Adrenal gland (tissue), 12 donors: ENCODE results near the gene IKZF3. TPM values are rescaled to one million over a fixed set of nuclear protein-coding genes. Genes with fewer than 3 reads are reported as not detected.
A peak's percentile ranks its signal among the peaks of the same experiment; 100 is the strongest.

Experiments used
- DNase-seq, 7 donors: peaks; one replicate each; pipeline ENCODE4 v3.0.0-alpha.2; 2019 to 2020
- H3K27ac ChIP-seq, 5 donors: fragments of 200-600 bp; sonication (generic) in 4 of 5; 1 replicate in 3 of 5; 2 replicates in 2 of 5; pipeline versions ENCODE4 v1.5.1 to v1.8.0; 2016 to 2020; ENCODE audit warnings: mild to moderate bottlenecking in 1 of 5
- H3K27me3 ChIP-seq: fragments of 200-600 bp; 2 replicates; pipeline ENCODE4 v1.8.0; 2021
- H3K36me3 ChIP-seq, 2 donors: fragments of 200-600 bp; replicated peaks in 1 of 2; 1 replicate in 1 of 2; 2 replicates in 1 of 2; pipeline versions ENCODE4 v1.5.1 to v1.8.0; 2018 to 2022
- H3K4me1 ChIP-seq, 2 donors: fragments of 200-600 bp; replicated peaks in 1 of 2; 1 replicate in 1 of 2; 2 replicates in 1 of 2; pipeline versions ENCODE4 v1.5.1 to v1.8.0; 2018 to 2021
- H3K4me3 ChIP-seq, 4 donors: fragments of 200-600 bp; sonication (generic) in 3 of 4; one replicate each; pipeline ENCODE4 v1.5.1; 2016 to 2018
- H3K9me3 ChIP-seq, 3 donors: fragments of 200-600 bp; sonication (generic) in 1 of 3; replicated peaks in 1 of 3; 1 replicate in 2 of 3; 2 replicates in 1 of 3; pipeline versions ENCODE4 v1.5.1 to v1.8.0; 2016 to 2021
- POLR2A ChIP-seq, 2 donors: fragments of 450-650 bp; IDR thresholded peaks; one replicate each; pipeline ENCODE4 v1.6.1; 2017; ENCODE audit warnings: antibody characterized with exemption in 2 of 2, mild to moderate bottlenecking in 2 of 2, moderate library complexity in 1 of 2
- WGBS, 4 donors: extraction: QIAGEN DNeasy Blood & Tissue Kit in 2 of 4; methylation state at CpG; one replicate each; pipeline versions ENCODE4 v1.1.5 to v1.1.7; 2013 to 2017; 5-methylcytosine and 5-hydroxymethylcytosine counted together
- intact Hi-C, 2 donors: fragments of 100-400 bp; cut with DNase I; formaldehyde crosslinking; loops; one replicate each; pipeline versions ENCODE4 v1.14.1 to v1.15.0; 2022 to 2023
- polyA plus RNA-seq, 3 donors: library from polyadenylated mRNA; stranded (reverse); fragments of 200-250 nt in 2 of 3; fragments of 350-450 nt in 1 of 3; fragmentation: Illumina TruSeq in 1 of 3; extraction: RNeasy Lipid Tissue Mini Kit (QIAGEN cat#74804) in 1 of 3; gene quantifications; one replicate each; pipeline ENCODE4 v1.2.3, GENCODE V29; 2013 to 2014
- total RNA-seq, 9 donors: library from RNA; depleted of rRNA in 4 of 9; stranded (reverse); fragments of >200 nt in 4 of 9; fragments of 120-200 nt in 1 of 9; fragmentation: NEBNext Ultra II Directional in 1 of 9; extraction: Animal tissue kit (Norgen Biotek cat#: 25700) in 1 of 9; gene quantifications; one replicate each; pipeline versions ENCODE4 v1.1.0 to v1.2.4, GENCODE V29; 2013 to 2023
- TF ChIP-seq, protein P1 (sequence below), 6 experiments: fragments of 450-650 bp in 4 of 6; fragments of 200-600 bp in 2 of 6; sonication (generic) in 1 of 6; IDR thresholded peaks; 1 replicate in 5 of 6; 2 replicates in 1 of 6; pipeline versions ENCODE4 v1.5.1 to v1.8.0; 2016 to 2021; ENCODE audit warnings: antibody characterized with exemption in 6 of 6, mild to moderate bottlenecking in 2 of 6, moderate library complexity in 1 of 6
- donor health status: healthy with polysubstance abuse.
- donor health status: Bipolar disorder and iron deficiency.
- donor health status: DM: yes; HTN: yes; CAD: no.
- donor health status: DM: no; HTN: no; CAD: no.
- donor health status: DM: no; HTN: no; CAD: no.
- donor health status: DM: yes; HTN: yes; CAD: no.

The IKZF3 gene
- total and polyA plus RNA-seq, 12 donors = 0.06 to 3.6 (median 0.86) TPM

DNA sequence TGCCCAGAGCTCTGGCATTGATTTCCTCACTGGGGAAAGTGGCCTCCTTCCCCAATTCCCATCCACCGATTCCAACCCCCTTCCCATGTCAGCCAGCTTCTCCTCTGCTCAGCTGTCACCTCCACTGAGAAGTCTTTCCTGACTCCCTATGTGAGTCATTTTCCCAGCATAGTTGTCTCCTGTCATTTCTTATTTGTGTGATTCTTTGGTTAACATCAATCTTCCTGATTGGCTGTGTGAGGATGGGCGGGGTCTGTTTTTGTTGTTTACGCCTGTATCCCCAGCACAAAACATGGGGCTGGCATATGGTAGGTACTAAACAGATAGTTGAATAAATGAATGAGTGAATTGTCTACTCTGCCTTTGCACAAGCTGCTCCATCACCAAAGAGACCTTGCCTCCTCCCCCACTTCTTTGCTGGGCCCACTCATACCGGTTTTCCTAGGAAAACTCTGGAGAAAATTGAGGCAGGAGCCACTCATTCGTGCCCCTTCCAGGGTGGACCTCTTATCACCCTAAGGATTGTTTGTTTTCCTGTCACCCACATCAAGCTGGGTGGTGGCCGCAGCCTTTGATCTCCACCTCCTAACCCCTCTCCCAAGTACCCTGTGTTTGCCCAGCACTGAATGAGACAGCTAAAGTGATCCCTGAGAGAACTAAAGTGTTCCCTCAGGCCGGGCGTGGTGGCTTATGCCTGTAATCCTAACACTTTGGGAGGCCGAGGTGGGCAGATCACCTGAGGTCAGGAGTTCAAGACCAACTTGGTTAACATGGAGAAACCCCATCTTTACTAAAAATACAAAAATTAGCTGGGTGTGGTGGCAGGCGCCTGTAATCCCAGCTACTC lies 127.6 kb downstream of the IKZF3 start:
- peaks cover 7 to 20% of the 10 kb centered on the region in 2 donors for H3K4me1 ChIP-seq
- no peak for DNase-seq
- H3K27me3 ChIP-seq = peaks cover 39% of the 10 kb centered on the region
- H3K4me3 ChIP-seq = no peak overlapping the region
- intact Hi-C loops = no loop called here
- WGBS, 4 donors = 75 to 78% (median 77%) methylated on average over 10 of the region's 10 CpGs
- TF ChIP-seq, protein P1, sequence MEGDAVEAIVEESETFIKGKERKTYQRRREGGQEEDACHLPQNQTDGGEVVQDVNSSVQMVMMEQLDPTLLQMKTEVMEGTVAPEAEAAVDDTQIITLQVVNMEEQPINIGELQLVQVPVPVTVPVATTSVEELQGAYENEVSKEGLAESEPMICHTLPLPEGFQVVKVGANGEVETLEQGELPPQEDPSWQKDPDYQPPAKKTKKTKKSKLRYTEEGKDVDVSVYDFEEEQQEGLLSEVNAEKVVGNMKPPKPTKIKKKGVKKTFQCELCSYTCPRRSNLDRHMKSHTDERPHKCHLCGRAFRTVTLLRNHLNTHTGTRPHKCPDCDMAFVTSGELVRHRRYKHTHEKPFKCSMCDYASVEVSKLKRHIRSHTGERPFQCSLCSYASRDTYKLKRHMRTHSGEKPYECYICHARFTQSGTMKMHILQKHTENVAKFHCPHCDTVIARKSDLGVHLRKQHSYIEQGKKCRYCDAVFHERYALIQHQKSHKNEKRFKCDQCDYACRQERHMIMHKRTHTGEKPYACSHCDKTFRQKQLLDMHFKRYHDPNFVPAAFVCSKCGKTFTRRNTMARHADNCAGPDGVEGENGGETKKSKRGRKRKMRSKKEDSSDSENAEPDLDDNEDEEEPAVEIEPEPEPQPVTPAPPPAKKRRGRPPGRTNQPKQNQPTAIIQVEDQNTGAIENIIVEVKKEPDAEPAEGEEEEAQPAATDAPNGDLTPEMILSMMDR (IDR thresholded peaks at IDR 0.05) = no peak
- no peak for TF ChIP-seq POLR2A (IDR thresholded peaks at IDR 0.05)
- H3K27ac ChIP-seq = no peak overlapping the region
- no peaks in the 10 kb centered on the region for H3K36me3 ChIP-seq
- no peaks in the 10 kb centered on the region for H3K9me3 ChIP-seq

GRCh38 chr17:39735882-39736281 lies 128.2 kb downstream of the IKZF3 start:
- H3K27me3 ChIP-seq = peaks cover 35% of the 10 kb centered on the region
- no peak overlapping the region for H3K4me3 ChIP-seq
- no peak for DNase-seq
- WGBS, 4 donors = 57 to 82% (median 76%) methylated on average over 2 of the region's 2 CpGs
- peaks cover 7 to 20% of the 10 kb centered on the region in 2 donors for H3K4me1 ChIP-seq
- intact Hi-C loops = no loop called here
- H3K27ac ChIP-seq = no peak overlapping the region
- no peaks in the 10 kb centered on the region for H3K9me3 ChIP-seq
- TF ChIP-seq POLR2A (IDR thresholded peaks at IDR 0.05) = no peak
- TF ChIP-seq, protein P1 (IDR thresholded peaks at IDR 0.05) = no peak
- H3K36me3 ChIP-seq = no peaks in the 10 kb centered on the region

GRCh38 chr17:39732586-39732985 lies 131.5 kb downstream of the IKZF3 start:
- H3K4me1 ChIP-seq = peaks cover 4 to 13% of the 10 kb centered on the region in 2 donors
- no peak for TF ChIP-seq POLR2A (IDR thresholded peaks at IDR 0.05)
- TF ChIP-seq, protein P1 (IDR thresholded peaks at IDR 0.05) = no peak
- WGBS, 4 donors = 89 to 94% (median 92%) methylated on average over 3 of the region's 3 CpGs
- H3K27ac ChIP-seq = no peak overlapping the region
- no peaks in the 10 kb centered on the region for H3K9me3 ChIP-seq
- intact Hi-C loops = no loop called here
- DNase-seq = no peak
- no peak overlapping the region for H3K4me3 ChIP-seq
- peaks cover 17% of the 10 kb centered on the region for H3K27me3 ChIP-seq
- H3K36me3 ChIP-seq = no peaks in the 10 kb centered on the region

- peaks cover 4 to 10% of the 10 kb centered on the region in 2 donors for H3K4me1 ChIP-seq
- H3K27ac ChIP-seq = peak within 1 kb of the TSS in 4 of 5 donors; percentile 39 to 94 (median 78)
- 0 to 3% (median 2%) methylated on average over 23 to 65 of the region's 65 CpGs for WGBS, 4 donors
- H3K27me3 ChIP-seq = peaks cover 7% of the 10 kb centered on the region
- DNase-seq = peak; percentile 85 to 94 (median 92)
- H3K4me3 ChIP-seq = peak within 1 kb of the TSS; percentile 62 to 95 (median 86)
- intact Hi-C loops = no loop called here
- H3K36me3 ChIP-seq = no peaks in the 10 kb centered on the region
- TF ChIP-seq POLR2A (IDR thresholded peaks at IDR 0.05) = peak; percentile 44 to 71
- TF ChIP-seq, protein P1 (IDR thresholded peaks at IDR 0.05) = peak; percentile 57 to 91 (median 82)
- H3K9me3 ChIP-seq = no peaks in the 10 kb centered on the region
Observed at GRCh38 chr17:39730095-39730921, 133.8 kb downstream of the IKZF3 start, which contains the start of gene MIEN1. TSS of gene MIEN1 (minus strand) at chr17:39730532. CDS start at chr17:39730495, 37 bp downstream.
